DND-41 (cell line): ENCODE results near the gene YTHDF2.
"Not testable (repeated sequence)": the region's sequence is repeated elsewhere in the genome, so short reads cannot be mapped to it uniquely, and the experiment has no call there.

Source experiments
- ATAC-seq: fragments of 200-7000 bp; cut with Tn5 transposase; 3 replicates; pipeline ENCODE4 v1.9.1; 2021; ENCODE audit warnings: low read depth; ENCODE audit not compliant: insufficient read depth
- DNase-seq: peaks from one replicate; pipeline ENCODE4 v3.0.0-alpha.2; 2020
- H2AFZ ChIP-seq: 2 replicates; pipeline ENCODE4 v1.6.0; 2012; ENCODE audit warnings: low read depth, low read length
- H3K27ac ChIP-seq: 2 replicates; pipeline ENCODE4 v1.5.1; 2012; ENCODE audit warnings: low read length, inconsistent platforms
- H3K27me3 ChIP-seq: fragments of 200-600 bp; sonication (generic); 2 replicates; pipeline ENCODE4 v1.6.0; 2012; ENCODE audit warnings: low read length, mild to moderate bottlenecking, inconsistent platforms; ENCODE audit not compliant: insufficient read depth, poor library complexity
- H3K36me3 ChIP-seq: 2 replicates; pipeline ENCODE4 v1.5.1; 2012; ENCODE audit warnings: low read length, inconsistent platforms; ENCODE audit not compliant: insufficient read depth
- H3K4me1 ChIP-seq: 2 replicates; pipeline ENCODE4 v1.5.1; 2012; ENCODE audit warnings: mild to moderate bottlenecking, low read length; ENCODE audit not compliant: insufficient read depth
- H3K4me2 ChIP-seq: 2 replicates; pipeline ENCODE4 v1.6.0; 2012; ENCODE audit warnings: mild to moderate bottlenecking, moderate library complexity, low read length, inconsistent platforms; ENCODE audit not compliant: insufficient read depth
- H3K4me3 ChIP-seq, 2 experiments: fragments of 200-600 bp in 1 of 2; shearing (Covaris generic) in 1 of 2; 2 replicates each; pipeline ENCODE4 v1.5.1; 2012 to 2016; ENCODE audit warnings: inconsistent platforms in 2 of 2, low read length in 2 of 2, mild to moderate bottlenecking in 2 of 2, low read depth in 1 of 2, moderate library complexity in 1 of 2
- H3K79me2 ChIP-seq: 2 replicates; pipeline ENCODE4 v1.6.0; 2012; ENCODE audit warnings: low read length, inconsistent platforms; ENCODE audit not compliant: insufficient read depth
- H3K9ac ChIP-seq: 2 replicates; pipeline ENCODE4 v1.6.0; 2012; ENCODE audit warnings: low read depth, mild to moderate bottlenecking, inconsistent platforms, low read length, moderate library complexity
- H3K9me3 ChIP-seq: 2 replicates; pipeline ENCODE4 v1.5.1; 2012; ENCODE audit warnings: low read length, moderate library complexity, mild to moderate bottlenecking, inconsistent platforms; ENCODE audit not compliant: insufficient read depth, severe bottlenecking
- H4K20me1 ChIP-seq: 2 replicates; pipeline ENCODE4 v1.6.0; 2012; ENCODE audit warnings: low read length; ENCODE audit not compliant: insufficient read depth
- CTCF ChIP-seq: IDR thresholded peaks from 2 replicates; pipeline ENCODE4 v1.5.1; 2012; ENCODE audit warnings: borderline replicate concordance, low read length, moderate library complexity, mild to moderate bottlenecking; ENCODE audit not compliant: poor library complexity, severe bottlenecking; ENCODE audit errors: extremely low read depth
- EZH2 ChIP-seq: IDR thresholded peaks from 3 replicates; pipeline ENCODE4 v1.6.1; 2012; ENCODE audit warnings: borderline replicate concordance, low read depth, mild to moderate bottlenecking, moderate library complexity, low read length, inconsistent platforms; ENCODE audit not compliant: severe bottlenecking

Gene YTHDF2

GRCh38 chr1:28736450-28737306 is at the start of gene YTHDF2:
Gene YTHDF2, plus strand, starts transcription at chr1:28736940. Its CDS starts 181 bp downstream, at chr1:28737121.
- Histone ChIP-seq H3K9me3 (no peaks in the 10 kb centered on the region), H2AFZ (peak within 1 kb of the TSS; percentile 98), H3K27me3 (no peaks in the 10 kb centered on the region), H3K4me3 (peak within 1 kb of the TSS; percentile 93 to 98), H3K4me2 (peak within 1 kb of the TSS; percentile 74), H3K27ac (peak within 1 kb of the TSS; percentile 87), H3K36me3 (peaks cover 44% of the 10 kb centered on the region), H4K20me1 (peaks cover 41% of the 10 kb centered on the region), H3K4me1 (peaks cover 47% of the 10 kb centered on the region), H3K79me2 (peaks cover 49% of the 10 kb centered on the region), H3K9ac (peak within 1 kb of the TSS; percentile 98)
- DNase-seq (peak; percentile 98), ATAC-seq (peak; percentile 93)
- peak; percentile 98 for TF ChIP-seq CTCF
- no peak for TF ChIP-seq EZH2

- H3K79me2 ChIP-seq, H3K4me1 ChIP-seq, DNase-seq, H3K9ac ChIP-seq, H3K4me2 ChIP-seq, H3K9me3 ChIP-seq, H2AFZ ChIP-seq, H3K27me3 ChIP-seq, H3K27ac ChIP-seq, H4K20me1 ChIP-seq, ATAC-seq, H3K4me3 ChIP-seq: not testable (repeated sequence)
- H3K36me3 ChIP-seq, result peaks cover 39% of the 10 kb centered on the region
Measured at GRCh38 chr1:28691627-28692026, 45.1 kb upstream of the YTHDF2 start.

DNA sequence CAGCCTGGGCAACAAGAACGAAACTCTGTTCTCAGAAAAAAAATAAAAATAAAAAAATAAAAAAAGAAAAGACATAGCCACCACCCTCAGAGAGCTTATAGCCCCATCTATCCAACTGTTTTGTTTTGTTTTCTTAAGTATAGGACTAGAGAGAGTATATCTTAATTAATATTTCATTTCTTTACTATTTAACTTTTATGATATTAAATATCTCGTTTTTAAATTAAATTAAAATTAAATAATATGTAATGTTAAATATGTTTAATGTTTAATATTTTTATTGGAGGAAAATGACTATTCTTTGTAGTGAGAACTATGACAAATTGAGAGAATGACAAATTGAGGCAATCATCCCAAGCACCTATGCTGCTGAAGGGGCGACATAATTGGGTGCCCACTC is 33.1 kb upstream of the YTHDF2 start:
- Histone ChIP-seq H3K36me3 (peaks cover 29% of the 10 kb centered on the region), H4K20me1 (no peaks in the 10 kb centered on the region)

More for the DNA sequence above, 33.1 kb upstream of the YTHDF2 start:
- H3K4me3 ChIP-seq, result no peak overlapping the region
- TF ChIP-seq EZH2, result no peak
- no peak for TF ChIP-seq CTCF
- DNase-seq (no peak), ATAC-seq (no peak)
- H2AFZ ChIP-seq, result no peak overlapping the region
- no peaks in the 10 kb centered on the region for H3K27me3 ChIP-seq
- H3K79me2 ChIP-seq, result no peaks in the 10 kb centered on the region
- no peaks in the 10 kb centered on the region for H3K9me3 ChIP-seq
- H3K4me1 ChIP-seq, result no peaks in the 10 kb centered on the region
- H3K27ac ChIP-seq, result no peak overlapping the region
- no peak overlapping the region for H3K9ac ChIP-seq
- no peak overlapping the region for H3K4me2 ChIP-seq
